H1 (cell line): ENCODE results near the gene BCAS3. TPM values are rescaled to one million over a fixed set of nuclear protein-coding genes. Genes with fewer than 3 reads are reported as not detected.

Experiments used
- EP300 ChIP-seq, 2 experiments: IDR thresholded peaks; 1 replicate in 1 of 2; 2 replicates in 1 of 2; pipeline ENCODE4 v1.6.1; 2011 to 2012; ENCODE audit warnings: low read depth in 2 of 2, low read length in 2 of 2, mild to moderate bottlenecking in 2 of 2, borderline replicate concordance in 1 of 2, inconsistent platforms in 1 of 2, moderate library complexity in 1 of 2
- GABPA ChIP-seq: IDR thresholded peaks from 2 replicates; pipeline ENCODE4 v1.6.1; 2011; ENCODE audit warnings: mild to moderate bottlenecking, low read length, moderate library complexity, borderline replicate concordance; ENCODE audit not compliant: insufficient read depth
- polyA plus RNA-seq, 7 experiments: library from polyadenylated mRNA; depleted of rRNA in 3 of 7; stranded (reverse) in 5 of 7; unstranded in 2 of 7; fragments of >200 nt in 5 of 7; fragments of 200-250 nt in 2 of 7; gene quantifications; 1 replicate in 5 of 7; 2 replicates in 1 of 7; 4 replicates in 1 of 7; pipeline versions ENCODE4 v1.2.1 to v1.2.3, GENCODE V29; 2011 to 2013; ENCODE audit warnings: missing spikeins in 2 of 7, mixed read lengths in 2 of 7
- total RNA-seq: library from RNA; stranded (reverse); fragmentation: NEBNext Ultra II Directional; extraction: Animal tissue kit (Norgen Biotek cat#: 25700); gene quantifications from 2 replicates; pipeline ENCODE4 v1.2.1, GENCODE V29; 2021

Gene BCAS3
- total and polyA plus RNA-seq, 2 of the 8 experiments (the other 6 are each of a cell fraction or from before 2014, with no cell fraction given): 9.9 to 13.3 TPM

DNA sequence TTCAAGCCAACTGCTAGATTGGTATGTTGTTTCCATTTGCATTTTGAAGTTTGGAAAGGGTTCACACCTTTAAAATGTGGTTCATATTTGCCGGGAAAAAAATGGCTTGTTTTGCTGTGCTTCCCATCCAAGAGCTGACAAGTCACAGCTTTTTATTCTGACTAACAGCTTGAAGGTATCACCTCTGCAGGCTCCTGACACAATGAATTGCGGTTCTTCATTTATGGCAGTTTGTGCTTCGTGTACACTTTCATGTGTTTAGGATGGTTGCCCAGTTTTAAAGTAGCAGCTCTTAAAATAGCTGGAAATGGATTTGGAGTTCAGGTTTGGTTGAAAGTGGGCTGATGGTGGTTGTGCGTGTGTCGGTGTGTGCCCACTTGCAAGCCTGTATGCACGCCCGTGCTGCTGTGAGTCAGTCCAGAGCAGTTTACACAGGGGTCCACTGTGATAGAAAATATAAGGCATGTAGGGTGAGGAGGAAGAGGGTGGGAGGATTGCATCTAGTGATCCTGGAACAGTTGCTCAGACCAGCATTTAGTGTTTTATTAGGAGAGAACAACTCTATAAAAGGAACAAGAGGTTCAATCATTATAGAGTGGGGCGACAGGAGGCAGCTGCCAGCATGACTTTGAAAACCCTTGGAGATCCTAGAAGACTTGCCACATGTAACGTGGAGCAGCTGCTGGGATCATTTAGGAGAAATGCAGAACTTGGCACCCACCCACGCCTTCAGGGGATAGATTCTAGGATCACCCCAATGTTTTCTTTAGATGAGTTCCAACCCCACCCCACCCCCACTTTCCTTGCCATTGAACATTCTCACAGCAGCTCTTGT lies 614.0 kb downstream of the BCAS3 start (continued):
- TF ChIP-seq EP300 (IDR thresholded peaks at IDR 0.05; ENCODE audit: borderline replicate concordance in 1 of 2, low read depth in 2 of 2, low read length in 2 of 2) (no peak), GABPA (no peak)
- TF ChIP-seq, all 59 proteins: peak for 0
